GM18505 (cell line): ENCODE measurements around the gene SPOCK1.

Source experiments
- ATAC-seq: cut with Tn5 transposase; IDR thresholded peaks from one replicate; pipeline ENCODE4 v1.9.1; 2021; ENCODE audit not compliant: unreplicated experiment
- POLR2A ChIP-seq: IDR thresholded peaks from 4 replicates; pipeline ENCODE4 v1.6.1; 2011; ENCODE audit warnings: borderline replicate concordance; ENCODE audit not compliant: insufficient read depth, insufficient read length; ENCODE audit errors: extremely low read depth

SPOCK1 gene

DNA sequence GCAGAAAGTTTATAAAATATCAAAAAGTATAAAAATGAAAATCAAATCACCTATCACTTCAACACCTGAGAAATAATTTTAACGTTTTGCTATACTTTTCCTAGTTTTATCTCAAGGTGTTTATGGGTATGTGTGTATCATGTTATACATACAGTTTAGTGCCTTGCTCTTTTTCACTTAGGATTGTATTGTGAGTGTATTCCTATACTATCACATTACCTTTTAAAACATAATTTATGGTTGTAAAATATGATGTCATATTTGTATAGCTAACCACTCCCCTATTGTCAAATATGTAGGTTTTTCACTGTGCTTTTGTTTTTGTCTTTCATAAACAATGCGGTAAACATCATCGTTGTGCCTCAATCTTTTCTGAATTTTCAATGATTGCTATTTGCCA lies 479.9 kb downstream of the SPOCK1 start:
- ATAC-seq: no peak
- no peak for TF ChIP-seq POLR2A

DNA sequence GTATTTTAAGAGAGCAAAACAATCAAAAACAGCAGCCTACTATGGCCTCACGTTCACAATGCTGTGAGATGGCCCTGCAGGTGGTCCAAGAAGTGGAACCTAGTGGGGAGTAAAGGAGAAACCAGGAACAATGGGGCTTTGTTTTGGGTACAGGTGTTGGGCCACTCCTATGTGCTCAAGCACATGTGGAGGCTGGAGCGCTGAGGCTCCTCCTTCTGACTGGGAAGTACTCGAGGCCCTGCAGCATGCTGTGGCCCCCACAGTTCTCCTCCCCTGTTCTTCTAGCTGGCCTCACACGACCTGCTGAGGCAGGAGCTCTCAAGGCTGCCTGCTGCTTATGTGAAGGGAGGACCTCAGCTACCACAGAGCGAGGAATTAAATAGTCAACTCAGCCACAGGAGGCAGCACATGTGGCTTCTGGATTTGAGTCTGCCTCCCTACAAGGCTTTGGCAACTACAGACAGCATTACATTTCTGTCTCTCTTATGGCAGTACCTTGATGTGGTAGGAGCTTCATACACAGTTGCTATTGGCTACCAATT lies 482.3 kb downstream of the SPOCK1 start:
- TF ChIP-seq POLR2A: no peak
- no peak for ATAC-seq

DNA sequence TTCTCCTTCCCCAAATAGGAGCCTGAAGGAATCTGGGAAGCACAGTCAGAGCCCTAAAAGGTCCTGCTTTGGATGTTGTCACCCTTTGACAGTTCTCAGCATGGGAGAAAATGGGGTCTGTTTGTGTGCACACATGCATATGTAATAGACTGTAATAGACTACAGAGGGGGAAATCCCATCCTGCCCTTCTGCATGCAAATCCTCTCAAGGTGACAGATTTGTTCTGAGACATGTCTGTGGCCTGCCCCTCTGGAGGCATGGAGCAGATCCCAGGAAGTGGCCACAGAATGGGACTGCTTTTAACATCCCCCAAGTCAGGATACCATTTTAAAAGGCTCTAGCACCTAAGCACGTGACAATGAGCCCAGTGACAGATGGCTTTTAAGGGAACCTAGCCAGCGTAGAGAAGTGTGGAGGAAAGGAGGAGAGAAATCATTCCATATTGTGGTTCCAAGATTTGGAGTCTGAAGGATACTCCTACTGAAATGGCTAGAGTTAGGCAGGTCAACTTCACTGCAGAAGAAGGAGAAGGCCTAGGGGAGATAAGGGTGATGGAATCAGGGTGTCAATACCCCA lies 483.5 kb downstream of the SPOCK1 start:
- TF ChIP-seq POLR2A: no peak
- ATAC-seq: no peak

DNA sequence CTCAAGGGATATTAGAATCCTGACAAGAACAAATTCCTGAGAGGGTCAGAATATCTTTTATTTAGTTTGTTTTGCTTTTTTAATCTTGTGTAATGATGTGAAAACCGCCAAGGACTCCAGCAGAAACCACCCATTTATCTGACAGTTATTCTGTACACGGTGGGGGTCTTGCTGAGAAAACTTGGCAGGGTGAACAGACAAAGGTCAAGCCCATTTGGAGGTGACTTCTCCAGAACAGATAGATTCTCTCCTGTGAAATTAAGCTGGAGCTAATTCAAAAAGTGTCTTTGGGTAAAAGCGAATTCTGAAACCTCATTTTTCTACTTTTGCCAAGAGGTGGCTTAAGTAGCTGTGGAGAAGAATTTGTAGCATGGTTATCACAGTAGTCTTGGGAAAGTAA lies 484.4 kb downstream of the SPOCK1 start:
- TF ChIP-seq POLR2A: no peak

DNA sequence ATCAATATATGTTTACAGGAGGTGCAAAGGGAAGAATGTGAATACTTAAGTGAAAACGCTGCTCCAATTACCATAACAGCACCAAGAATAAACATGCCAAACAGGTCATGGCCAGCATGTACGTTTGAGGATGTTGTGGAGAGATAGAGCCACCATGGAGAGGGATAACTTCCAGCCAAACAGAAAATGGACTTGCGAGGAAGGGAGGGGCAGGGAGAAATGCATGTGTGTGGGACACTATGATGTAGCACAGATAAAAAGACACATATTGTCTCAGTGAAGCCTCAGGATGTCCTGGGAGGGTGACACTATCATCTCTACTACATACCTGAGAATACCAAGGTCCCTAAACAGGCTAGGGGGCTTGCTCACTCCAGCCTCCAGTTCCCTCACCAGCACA lies 488.9 kb downstream of the SPOCK1 start:
- ATAC-seq: no peak
- TF ChIP-seq POLR2A: no peak

More for the DNA sequence above, 484.4 kb downstream of the SPOCK1 start:
- no peak for ATAC-seq

DNA sequence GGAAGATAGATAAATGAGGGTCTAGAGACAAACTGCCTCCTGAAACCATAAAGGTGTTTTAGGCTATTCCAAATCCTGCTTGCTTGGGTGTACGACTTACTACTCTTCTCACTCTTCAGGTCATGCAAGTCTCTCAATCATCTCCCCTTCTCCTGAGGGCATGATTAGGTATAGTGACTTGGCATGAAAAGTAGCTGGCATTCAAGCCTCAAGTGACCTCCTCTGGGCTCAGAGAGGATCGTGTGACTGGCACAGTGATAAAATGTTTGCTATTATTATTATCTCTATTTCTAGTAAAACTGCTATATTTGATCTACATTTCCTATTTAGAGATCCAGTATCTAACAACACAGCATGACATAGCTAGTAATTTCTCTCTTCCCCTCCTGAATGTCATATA lies 494.8 kb downstream of the SPOCK1 start:
- no peak for ATAC-seq
- no peak for TF ChIP-seq POLR2A

DNA sequence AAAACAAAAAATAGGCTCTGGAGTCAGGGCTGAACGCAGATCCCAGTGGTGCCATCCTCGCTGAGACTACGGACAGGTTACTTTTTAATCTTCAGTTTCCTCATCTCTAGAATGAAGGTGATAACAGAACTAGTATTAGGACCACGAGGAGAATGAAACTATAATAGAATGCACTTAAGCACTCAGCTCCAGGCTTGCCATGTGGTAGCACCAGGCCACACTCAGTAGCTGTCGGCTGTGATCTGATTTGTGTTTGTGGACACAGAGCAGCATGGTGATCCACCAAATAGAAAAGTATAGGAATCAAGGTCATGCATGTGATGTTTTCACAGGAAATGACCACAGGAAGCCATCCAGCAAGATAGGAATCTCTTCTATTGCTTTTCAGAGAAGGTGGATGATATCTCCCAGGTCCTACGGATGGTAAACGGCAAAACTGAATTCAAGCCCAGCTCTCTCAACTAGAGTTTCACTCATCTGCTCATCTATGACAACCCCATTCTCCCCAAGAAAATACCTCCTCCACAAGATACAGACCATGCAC lies 498.0 kb downstream of the SPOCK1 start:
- no peak for ATAC-seq
- TF ChIP-seq POLR2A: no peak

DNA sequence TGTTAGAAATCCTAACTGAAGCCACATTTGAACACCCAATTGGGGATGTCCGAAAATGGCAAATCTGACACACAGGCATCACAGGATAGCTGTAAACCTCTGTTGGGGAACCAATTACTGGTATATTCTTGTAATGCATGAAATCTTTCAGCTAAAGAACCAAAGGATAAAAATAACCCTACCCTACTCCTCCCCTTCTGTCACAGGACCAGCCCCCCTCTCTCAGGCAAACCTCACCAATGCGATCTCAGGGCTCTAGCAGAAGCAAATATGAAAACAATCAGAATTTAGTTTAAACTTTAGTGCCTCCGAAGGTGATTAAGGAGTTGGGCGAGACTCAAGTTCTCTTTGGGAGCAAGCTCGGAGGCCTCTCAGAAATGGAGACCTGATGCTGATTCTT lies 499.3 kb downstream of the SPOCK1 start:
- no peak for ATAC-seq
- no peak for TF ChIP-seq POLR2A

DNA sequence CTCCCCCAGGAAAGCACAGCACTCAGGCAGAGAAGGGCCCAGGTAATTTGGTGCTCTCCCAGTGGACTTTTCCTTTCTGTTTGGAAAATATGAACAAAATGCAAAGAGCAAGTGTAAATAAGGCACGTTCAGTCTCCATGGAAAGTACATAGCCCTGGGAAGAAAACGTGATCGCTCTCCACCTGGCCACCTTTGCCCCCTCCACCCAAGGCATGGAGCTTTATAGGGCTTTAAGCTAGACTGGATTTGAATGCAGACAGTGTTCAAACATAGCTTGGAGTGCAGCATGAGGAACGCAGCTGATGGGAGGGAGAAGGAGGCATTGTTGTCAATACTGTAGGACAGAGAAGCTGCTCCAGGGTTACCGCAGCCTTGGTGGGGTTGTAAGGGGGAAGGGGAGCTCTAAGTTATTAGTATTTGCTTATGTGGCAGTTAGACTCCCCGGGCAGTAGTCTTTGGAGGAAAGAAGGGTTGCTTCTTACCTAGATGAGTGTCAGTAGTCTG lies 500.2 kb downstream of the SPOCK1 start:
- no peak for TF ChIP-seq POLR2A
- no peak for ATAC-seq

DNA sequence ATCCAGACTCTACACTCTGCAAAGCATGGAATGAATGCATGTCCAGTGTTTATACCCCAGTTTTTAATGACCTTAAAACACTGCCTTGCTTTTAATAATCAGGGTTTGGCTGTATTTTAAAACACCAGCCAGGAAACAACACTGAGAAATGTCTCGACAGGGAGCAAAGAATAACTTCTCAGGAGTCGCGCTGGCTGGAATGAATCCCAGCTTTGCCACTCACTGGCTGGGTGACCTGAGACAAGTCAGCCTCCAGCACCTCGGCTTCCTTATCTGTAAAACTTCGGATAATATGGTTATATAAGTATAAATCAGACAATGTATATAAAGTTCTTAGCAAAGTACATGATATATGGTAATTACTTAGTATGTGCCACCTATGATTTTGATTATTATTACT lies 505.0 kb downstream of the SPOCK1 start:
- ATAC-seq: no peak
- no peak for TF ChIP-seq POLR2A

DNA sequence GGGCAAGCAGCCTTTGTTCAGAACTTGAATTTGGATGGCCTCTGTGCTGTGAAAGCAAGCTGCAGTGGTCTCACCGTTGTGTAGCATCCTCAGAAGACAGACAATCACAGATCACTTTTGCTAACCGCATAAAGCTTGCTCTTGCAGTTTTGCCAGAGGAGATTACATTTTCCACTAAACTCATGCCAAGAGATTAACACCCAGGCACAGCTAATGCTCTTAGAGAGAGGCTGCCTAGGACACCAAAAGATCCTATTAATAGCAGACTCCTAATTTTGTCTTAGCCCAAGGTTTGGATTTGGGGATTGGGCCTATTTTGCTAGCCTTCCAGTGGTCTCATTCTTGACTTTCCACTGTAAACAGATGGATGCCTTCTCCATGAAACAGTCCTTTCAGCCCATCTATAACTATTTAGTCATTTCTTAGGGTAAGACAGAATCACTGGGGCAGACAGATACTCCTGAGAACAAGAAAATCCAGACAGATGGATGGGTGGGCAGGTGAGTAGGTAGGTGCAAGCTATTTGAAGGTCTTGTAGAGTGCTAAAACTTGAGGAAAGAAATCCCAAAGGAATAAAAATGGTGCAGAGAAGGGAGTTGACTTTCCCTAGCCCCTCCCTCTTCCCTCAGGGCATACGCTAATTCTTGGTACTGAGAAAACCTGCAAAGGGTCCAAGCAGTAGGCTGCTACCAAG lies 506.2 kb downstream of the SPOCK1 start:
- ATAC-seq: no peak
- no peak for TF ChIP-seq POLR2A

DNA sequence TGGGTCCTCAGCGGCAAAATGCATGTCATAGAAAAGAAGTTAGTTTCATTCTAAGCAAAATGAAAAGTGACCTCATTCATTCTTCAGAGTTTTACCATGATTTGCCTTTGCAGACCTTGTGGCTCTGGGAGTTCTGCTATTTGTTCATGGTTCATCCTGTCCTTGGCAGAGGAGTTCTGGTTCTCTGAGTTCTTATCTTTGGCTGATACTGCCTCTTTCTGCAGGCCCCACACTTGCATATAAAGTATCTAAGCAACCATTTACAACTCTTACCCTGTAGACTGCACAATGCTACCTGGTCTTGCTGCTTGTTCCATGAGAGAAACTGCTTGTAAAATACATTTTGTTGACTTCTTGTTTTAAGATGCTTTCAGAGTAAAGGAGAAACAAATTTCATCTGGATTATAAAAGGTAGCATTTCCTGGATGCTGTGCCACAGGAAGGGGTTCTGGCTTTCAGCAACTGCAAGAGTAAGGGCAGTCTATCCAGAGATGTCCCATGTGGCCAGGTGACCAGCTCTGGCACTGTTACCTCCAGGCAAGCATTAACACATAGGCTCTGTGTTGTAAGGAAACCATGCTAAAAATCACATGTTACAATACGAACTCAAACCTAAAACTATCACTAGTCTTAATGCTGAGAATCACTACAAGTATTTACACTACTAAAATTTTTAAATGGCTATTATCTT lies 513.2 kb downstream of the SPOCK1 start:
- TF ChIP-seq POLR2A: no peak
- no peak for ATAC-seq

DNA sequence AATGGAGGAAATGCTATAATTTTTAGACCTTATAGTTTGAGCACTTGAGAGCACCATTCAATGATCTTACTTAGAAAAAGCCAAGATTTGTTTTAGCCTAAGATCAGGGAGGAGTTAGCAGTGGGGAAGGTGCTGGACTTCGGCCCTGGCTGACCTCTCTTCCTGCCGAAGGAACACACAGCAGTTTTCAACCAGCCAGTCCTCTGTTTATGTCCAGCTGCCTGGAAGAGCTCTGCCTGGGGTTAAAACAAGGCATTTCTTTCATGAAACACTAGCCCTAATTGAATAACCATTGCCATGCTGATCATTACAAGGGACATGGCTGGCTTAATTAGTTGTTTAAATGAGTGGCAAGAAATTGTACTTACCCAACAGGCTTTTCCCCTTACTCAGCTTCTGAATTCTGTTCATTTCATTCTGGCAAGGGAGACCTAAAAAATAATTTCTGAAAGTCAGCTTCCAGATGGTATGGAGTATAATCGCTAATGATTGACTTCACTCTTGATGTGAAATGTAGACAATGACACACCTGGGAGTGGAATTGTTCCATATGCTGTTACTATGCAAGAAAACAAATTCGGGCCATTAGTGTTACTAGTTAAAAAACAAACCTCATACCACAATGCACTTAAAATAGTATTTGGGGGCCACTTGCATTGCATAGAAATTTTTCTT lies 514.2 kb downstream of the SPOCK1 start:
- ATAC-seq: no peak
- TF ChIP-seq POLR2A: no peak
